GM18868 (cell line): ENCODE measurements around the gene OVOL1.

Experiments
- ATAC-seq: cut with Tn5 transposase; IDR thresholded peaks from one replicate; pipeline ENCODE4 v1.9.1; 2021; ENCODE audit warnings: mild to moderate bottlenecking, moderate library complexity; ENCODE audit not compliant: unreplicated experiment

The OVOL1 gene

GRCh38 chr11:65790902-65791650, 4.2 kb downstream of the OVOL1 start:
- no peak for ATAC-seq

GRCh38 chr11:65791719-65792213, 4.9 kb downstream of the OVOL1 start:
- ATAC-seq = peak; percentile 83

DNA sequence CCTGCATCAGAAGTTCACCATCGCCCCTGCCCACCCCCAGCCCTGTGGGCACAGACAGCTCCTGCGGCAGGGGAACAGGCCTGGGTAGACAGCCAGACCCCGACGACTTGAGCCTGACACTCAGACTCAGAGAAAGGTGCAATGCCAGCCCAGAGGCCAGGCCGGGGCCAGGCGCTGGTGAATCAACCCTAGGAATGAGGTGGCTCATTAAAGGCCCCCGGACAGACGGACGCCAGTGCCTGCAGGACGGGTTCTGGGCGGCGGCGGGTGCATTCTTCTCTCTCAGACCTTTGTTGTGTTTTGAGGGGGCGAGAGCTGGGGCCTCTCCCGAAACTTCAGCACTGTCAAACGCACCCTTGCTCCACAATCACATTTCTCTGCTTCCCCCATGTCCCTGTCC, 5.6 kb downstream of the OVOL1 start:
- ATAC-seq = no peak

GRCh38 chr11:65793144-65793581, 6.3 kb downstream of the OVOL1 start:
- no peak for ATAC-seq

DNA sequence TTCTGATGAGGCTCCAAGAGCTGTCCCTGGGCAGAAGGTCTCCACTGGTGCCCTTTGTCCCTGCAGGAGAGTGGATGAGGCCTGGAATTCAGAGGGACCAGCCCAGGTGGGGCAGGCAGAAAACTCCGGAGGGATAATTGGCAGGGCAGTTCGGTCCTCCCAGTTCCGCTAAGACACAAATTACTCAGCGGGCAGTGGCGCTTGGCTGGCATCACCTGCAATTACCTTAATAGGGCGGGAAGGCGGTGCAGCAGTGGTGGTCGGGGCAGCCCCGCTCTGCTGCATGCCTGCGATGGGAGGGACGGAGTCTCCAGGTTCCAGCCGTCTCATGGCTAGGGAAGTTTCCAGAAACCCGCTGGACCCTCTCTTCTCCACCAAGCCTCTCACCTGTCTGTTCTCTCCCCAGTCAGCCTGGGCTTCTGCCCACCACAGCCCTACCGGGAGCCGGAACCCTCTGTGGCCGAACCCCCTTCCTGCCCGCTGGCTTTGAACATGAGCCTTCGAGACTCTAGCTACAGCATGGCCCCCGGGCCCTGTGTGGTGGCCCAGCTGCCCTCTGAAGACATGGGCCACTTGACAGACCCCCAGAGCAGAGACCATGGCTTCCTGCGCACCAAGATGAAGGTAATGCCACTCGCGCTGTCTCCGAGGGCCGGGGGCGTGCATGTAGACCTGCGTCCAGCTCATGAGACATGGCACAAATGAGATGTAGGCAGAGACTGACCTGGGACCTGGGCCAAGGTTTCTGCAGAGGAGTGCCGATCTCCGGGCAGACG, 7.0 kb downstream of the OVOL1 start:
- no peak for ATAC-seq

GRCh38 chr11:65794570-65795510, 8.0 kb downstream of the OVOL1 start:
- no peak for ATAC-seq

GRCh38 chr11:65796726-65797601, 10.1 kb downstream of the OVOL1 start:
- ATAC-seq = no peak

- no peak for ATAC-seq
Measured at GRCh38 chr11:65797711-65798110, 10.8 kb downstream of the OVOL1 start.

- ATAC-seq = no peak
Measured at GRCh38 chr11:65798882-65799281, 12.0 kb downstream of the OVOL1 start.

DNA sequence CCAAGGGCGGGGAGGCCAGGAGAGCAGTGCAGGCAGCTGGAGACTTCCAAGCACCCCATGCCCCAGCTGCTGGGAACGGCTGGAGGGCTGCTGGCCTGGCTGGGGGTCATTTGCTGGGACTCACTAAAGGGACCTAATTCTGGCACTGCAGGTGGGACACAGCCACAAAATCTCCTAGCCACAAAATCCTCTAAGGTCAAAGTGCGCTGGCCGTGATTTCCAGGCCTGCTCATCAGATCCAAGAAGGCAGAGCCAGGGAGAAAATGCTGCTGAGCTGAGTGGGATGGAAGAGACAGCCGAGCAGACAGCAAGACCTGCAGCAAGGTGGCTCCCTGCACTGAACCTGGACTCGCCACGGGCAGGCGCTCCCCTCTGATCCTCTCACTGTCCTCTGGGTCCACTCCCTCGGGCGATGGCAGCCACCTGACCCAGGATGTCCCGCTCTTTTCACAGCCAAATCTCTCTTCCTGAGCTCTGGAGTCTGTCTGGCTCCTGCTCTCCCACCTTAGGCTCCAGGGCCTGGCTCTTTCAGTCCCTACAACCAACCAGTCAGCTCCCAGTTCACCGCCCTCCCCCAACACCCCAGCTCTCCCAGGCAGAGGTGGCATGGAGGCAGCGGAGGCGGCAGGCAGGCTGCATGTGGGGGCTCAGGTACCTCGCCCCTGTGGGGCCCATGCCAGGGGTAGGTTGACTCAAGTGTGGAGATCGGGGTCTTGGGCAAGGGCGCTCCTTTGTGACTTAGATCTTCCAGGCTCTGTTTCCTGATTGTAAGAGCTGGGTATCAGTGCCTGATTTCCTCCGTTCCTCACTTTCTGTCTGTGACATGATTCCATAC, 14.5 kb downstream of the OVOL1 start:
- no peak for ATAC-seq

- ATAC-seq = no peak
Measured at GRCh38 chr11:65802841-65803240, 16.0 kb downstream of the OVOL1 start.

DNA sequence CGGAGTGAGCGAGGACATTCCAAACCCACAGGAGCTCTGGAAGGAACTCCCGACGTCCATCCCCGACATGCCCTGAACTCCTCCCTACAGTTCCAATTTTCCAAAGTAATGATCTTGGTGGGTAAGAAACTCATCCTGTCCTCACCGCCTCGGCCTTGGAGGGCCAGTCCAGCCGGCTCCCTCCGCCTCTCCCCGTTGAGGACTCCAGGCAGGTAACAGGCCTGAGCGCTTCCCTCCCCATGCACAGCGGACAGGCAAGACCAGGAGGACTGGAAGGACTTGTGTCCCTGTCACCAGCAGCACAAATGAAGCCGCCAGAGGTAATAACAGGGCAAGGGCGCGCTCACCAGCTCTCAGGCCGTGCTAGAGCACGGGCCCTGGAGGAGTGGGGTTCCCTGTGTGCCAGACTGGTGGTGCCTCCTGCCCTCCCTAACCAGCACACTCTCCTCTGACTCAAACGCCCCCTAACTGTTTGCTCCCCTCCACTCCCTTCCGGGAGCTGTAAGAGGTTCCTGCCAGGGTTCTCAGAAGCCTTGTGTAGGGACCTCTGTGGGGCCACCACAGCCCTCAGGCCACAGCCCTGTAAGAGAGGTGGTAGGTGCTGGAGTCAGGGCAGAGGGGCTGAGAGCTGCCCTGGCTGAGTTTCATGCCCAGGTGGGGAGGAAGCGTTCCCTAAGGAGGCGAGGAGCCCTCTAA, 17.1 kb downstream of the OVOL1 start:
- ATAC-seq = no peak

- no peak for ATAC-seq
Measured at GRCh38 chr11:65806979-65807378, 20.1 kb downstream of the OVOL1 start.

GRCh38 chr11:65808744-65809341, 22.0 kb downstream of the OVOL1 start:
- no peak for ATAC-seq

DNA sequence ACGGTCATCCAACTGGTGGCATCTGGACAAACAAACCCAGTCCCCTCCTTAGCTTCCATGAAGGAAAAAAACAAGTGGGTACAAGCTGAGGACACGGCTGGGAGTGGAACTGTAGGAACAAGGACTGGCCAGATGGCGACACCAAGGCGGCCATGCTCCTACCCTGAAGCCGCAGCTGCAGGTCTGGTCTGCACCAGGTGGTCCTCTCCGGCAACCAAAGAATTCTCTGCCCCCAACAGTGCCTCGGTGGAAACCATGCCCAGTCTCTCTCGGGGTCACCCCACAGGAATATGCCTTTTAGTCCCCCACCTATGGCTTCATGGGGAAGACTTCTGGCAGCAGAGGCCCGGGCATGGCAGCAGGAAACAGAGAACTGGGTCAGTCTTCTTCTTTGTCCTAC, 22.6 kb downstream of the OVOL1 start:
- no peak for ATAC-seq

GRCh38 chr11:65810046-65810868, 23.4 kb downstream of the OVOL1 start:
- no peak for ATAC-seq

- no peak for ATAC-seq
Measured at GRCh38 chr11:65811764-65812475, 25.1 kb downstream of the OVOL1 start.
